HT-29 (cell line): ENCODE data around the gene RFC3. TPM values are rescaled to one million over a fixed set of nuclear protein-coding genes. Genes with fewer than 3 reads are reported as not detected.
A peak's percentile ranks its signal among the peaks of the same experiment; 100 is the strongest.

Source experiments
- DNase-seq: peaks from one replicate; pipeline ENCODE4 v3.0.0-alpha.2; 2015; ENCODE audit warnings: low spot score
- small RNA-seq: library from RNA; depleted of rRNA; stranded (forward); fragments of <200 nt; gene quantifications from one replicate; pipeline ENCODE3, GENCODE V24; 2014
- total RNA-seq: library from RNA; depleted of rRNA; stranded (reverse); fragments of >200 nt; shearing (Covaris generic); gene quantifications from 2 replicates; pipeline ENCODE4 v1.2.3, GENCODE V29; 2014

Gene RFC3
- total RNA-seq, 1 experiment from 2014 or later: 28.1 TPM

GRCh38 chr13:33863188-33863789 is 45.3 kb downstream of the RFC3 start:
- DNase-seq: no peak

GRCh38 chr13:33865945-33866344 is 48.0 kb downstream of the RFC3 start:
- no peak for DNase-seq

GRCh38 chr13:33867472-33867871 is 49.5 kb downstream of the RFC3 start:
- DNase-seq: no peak

- no peak for DNase-seq
Observed at GRCh38 chr13:33868343-33868994, 50.5 kb downstream of the RFC3 start.

GRCh38 chr13:33869005-33869404 is 51.1 kb downstream of the RFC3 start:
- no peak for DNase-seq

GRCh38 chr13:33870046-33870668 is 52.2 kb downstream of the RFC3 start:
- DNase-seq: no peak

GRCh38 chr13:33871207-33872004 is 53.5 kb downstream of the RFC3 start:
- no peak for DNase-seq

GRCh38 chr13:33872005-33872351 is 54.0 kb downstream of the RFC3 start:
- no peak for DNase-seq

GRCh38 chr13:33873251-33873908 is 55.4 kb downstream of the RFC3 start:
- no peak for DNase-seq

GRCh38 chr13:33874871-33875270 is 56.9 kb downstream of the RFC3 start:
- DNase-seq: no peak

GRCh38 chr13:33875618-33876401 is 57.9 kb downstream of the RFC3 start:
- no peak for DNase-seq

GRCh38 chr13:33876716-33877394 is 58.9 kb downstream of the RFC3 start:
- no peak for DNase-seq

GRCh38 chr13:33879118-33879517 is 61.2 kb downstream of the RFC3 start:
- no peak for DNase-seq

GRCh38 chr13:33882804-33883203 is 64.9 kb downstream of the RFC3 start:
- DNase-seq: no peak

- DNase-seq: no peak
Observed at GRCh38 chr13:33884531-33885220, 66.7 kb downstream of the RFC3 start.

Small RNA genes within 50 kb of the gene (small RNA-seq; reads per million reads assigned to genes)
- 7.4 reads per million, percentile 86 among the genes with 10 or more reads in this experiment for gene RNU5A-4P
